Midbrain (tissue), 1 donor: ENCODE results near the gene HHAT.

Experiments
- DNase-seq: peaks from one replicate; lab custom pipeline; 2025; lab: John Stamatoyannopoulos, UW

HHAT gene

DNA sequence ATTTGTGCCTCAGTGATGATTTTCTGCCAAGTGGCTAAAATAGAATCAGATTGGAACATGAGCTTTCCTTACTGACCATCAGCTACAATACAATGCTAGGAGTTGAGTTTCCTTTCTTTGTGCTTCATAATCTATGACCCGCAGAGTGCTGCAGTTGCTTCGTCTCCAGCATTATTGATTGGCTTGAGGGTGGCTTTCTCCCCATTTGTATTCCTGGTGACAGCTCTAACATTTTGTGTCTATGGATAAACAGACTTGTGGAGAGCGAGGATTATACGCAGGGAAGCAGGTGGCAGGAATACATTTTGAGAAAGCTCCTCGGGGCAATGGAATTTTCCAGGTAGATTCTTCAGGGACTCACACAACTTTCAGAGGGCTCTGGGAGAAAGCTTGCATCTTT, 223.2 kb downstream of the HHAT start:
- no peak for DNase-seq

DNA sequence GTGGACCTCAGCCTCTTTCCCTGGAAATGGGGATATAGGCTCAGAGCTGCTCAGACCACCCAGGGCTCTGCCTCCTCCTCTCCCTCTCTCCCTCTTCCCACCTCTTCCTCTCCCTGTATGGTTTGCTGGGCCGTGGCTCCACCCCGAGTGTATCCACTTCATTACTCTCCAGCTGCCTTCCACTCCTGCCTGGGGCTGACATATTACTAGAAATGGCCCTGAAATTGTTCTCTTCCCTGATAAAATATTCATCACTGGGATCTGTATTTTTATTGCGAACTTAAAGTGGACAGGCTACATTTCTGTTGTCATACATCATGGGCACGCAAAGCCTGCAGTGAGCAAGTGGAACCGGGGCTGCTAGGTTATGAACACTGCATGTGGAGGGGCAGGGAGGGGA, 225.0 kb downstream of the HHAT start:
- DNase-seq: no peak

DNA sequence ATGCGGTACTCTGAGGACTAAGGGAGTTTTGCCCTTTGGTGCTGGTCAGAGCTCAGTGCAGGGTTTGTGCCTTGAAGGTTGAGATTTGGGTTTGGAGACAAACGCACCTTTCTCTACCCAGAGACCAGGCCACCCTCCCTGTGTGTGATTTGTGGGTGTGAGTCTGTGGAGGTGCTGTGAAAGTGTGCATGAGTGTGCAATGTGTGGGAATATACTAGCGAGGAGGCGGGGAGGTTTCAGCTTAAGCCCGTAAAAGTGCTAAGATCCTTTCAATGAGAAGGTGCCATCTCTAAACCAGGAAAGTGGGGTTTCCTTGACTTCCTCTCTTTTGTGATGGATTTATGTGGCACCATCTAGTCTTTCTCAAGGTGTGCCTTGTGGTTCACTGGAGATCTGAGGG, 225.7 kb downstream of the HHAT start:
- DNase-seq: no peak

DNA sequence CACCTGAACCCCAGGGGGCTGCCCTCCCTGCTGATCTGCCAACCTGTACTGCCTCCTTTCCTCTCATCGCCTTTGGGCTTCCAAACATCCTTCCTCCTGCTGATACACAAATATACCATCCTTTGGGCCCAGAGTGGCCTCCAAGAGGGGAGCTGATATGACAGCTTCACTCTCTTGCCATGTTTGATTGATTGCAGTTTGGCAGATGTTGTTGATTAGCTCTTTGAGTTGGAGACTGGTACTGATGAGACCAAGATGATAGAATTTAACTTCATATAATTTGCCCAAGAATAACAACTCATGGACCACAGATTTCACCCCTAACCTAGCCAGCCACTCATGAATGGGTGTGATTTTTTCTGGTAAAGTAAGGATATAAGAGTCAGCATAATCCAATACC, 227.8 kb downstream of the HHAT start:
- no peak for DNase-seq

DNA sequence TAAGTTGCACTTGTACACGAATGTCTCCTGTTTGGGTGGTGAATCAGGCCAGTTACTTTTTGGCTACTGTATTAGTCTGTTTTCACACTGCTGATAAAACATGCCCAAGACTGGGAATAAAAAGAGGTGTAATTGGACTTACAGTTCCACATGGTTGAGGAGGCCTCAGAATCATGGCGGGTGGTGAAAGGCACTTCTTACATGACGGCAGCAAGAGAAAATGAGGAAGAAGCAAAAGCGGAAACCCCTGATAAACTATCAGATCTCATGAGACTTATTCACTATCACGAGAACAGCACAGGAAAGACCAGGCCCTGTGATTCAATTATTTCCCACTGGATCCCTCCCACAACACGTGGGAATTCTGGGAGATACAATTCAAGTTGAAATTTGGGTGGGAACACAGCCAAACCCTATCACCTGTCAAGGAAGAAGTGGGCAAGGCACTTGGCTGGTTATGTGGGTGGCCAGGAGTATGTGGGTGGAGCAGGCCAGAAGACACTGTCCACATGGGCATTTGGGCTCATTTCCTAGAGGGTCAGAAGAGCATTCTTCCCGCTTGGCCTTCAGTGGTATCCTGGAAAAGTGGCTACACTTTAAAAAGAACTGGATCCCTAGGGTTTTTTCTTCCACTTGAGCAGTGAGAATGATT, 228.8 kb downstream of the HHAT start:
- no peak for DNase-seq

DNA sequence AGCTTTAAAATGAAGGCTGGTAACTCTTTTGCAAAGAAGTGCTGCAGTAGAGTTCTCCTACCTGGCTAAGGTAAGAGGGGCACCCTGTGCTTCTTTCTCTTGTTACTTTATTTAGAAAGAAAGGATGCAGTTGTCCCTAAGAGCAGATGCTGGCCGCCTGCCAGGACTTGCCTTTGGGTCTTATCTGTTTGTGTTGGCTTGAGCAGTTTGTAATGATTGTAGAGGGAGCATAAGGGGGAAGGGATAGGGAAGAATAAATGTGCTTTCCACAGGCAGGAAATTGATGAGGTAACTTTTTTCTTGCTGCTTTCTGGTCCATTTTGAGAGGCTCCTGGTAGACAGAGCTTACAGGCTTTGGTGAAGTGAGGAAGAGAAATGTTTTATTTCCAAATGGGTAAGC, 229.6 kb downstream of the HHAT start:
- no peak for DNase-seq

DNA sequence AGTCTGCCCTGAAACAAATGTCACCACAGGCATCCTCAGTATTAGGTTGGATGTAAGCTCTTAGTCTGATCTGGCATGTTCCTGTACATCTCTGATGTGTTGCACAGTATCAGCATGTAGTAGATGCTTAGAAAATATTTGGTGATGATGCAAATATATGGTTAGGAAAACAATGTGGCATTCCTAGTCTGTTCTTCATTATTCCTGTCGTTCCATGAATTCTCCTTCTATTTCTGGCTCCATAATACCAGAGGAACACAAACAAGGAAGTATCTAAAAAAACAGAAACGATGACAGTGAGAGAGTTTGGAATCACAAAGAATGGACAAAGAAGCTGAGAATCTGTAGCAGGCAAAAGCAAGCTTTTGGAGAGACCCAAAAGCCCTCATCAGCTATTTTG, 236.6 kb downstream of the HHAT start:
- no peak for DNase-seq

DNA sequence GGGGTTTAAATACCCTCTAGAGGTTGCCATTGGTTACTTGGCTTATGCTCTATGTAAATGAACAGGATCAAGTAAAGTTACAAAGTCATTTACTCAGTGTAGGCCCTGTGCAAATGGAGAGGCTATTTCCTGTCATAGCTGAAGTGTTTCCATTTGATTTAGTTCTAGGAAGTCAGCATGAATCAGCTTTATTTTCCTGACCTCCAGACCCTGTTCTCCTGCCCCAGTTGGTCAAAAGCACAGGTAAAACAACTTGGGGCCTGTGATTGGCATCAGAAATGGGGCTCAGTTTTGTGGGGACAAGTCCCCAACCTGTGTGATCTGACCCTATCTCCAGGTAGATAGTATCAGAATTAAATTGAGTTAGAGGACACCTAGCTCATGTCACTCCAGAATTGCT, 239.9 kb downstream of the HHAT start:
- no peak for DNase-seq

DNA sequence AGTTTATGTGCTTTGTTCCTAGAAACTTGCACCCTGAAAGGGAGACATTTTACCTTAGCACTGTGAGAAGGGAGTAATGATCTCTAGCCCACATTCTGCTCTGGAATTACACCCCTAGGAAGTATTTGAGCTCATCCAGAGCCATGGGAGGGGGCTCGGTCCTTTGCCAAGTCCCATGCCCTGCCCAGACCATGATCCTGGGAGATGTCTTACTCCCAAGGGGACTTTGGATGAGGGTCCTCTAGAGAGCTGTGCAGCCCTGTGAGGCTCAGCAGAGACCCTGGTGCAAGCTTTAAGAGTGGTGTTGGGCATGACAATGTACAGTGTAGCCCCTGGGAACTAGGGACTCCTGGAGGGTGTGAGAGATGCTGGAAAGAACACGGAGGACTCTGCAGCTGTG, 241.4 kb downstream of the HHAT start:
- no peak for DNase-seq

DNA sequence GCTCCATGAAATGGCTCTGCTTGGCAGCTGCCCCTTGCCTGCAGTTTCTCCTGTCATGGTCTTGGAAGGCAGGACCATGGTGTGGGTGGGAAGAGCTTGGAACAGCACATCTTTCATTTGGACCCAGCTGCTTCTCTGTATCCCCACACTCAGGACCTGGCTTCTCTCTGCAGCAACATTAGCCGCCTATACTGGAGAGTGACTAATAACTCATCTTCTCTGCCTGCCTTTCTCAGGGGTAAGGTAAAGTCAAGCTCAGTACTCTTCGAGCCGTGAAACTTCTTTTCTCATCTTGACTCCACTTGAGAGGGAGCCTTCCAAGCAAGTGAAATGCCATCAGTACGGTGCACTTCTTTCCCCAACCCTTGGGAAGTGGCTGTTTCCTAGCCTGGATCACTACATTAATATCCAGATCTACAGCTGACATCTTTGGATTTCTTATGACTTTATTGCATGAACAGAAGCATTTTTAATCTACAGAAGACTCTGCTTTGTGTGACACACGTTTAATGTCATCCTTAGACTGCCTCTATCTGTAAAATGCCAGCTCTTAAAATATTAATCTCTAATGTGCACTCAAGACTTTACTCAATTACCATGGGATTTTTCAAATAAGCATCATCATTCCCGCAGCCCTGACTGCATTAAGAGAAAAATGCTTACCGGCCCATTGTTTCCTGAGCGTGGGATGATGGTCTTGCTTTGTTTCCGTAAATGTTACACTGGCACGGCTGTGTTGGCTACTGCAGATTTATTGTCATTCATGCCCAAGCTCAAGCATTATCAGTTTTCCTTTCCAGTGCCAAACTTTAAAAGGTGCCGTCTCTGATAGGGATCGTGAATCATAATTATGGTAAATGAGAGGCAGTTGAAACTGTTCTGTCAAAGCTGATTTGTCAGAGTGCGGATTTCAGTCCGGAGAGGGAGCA, 242.9 kb downstream of the HHAT start:
- no peak for DNase-seq

DNA sequence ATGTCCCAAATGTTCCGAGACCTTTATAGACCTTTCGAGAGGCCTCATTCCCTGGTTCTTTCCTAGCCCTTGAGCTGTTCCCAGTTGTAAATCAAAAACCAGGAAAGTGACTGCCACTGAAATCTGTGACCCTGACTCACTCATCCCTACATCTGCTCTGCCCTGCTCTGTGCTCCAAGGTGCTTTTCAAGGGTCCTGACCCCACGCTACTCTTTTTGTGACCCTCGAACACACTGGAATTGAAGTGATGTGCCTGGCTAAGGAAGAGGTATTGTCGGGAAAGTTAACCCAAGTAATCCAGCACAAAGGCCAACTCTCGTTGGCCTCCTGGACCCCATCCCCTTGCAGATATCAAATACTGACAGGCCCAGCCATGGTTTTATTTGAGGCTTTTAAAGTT, 244.4 kb downstream of the HHAT start:
- DNase-seq: no peak

DNA sequence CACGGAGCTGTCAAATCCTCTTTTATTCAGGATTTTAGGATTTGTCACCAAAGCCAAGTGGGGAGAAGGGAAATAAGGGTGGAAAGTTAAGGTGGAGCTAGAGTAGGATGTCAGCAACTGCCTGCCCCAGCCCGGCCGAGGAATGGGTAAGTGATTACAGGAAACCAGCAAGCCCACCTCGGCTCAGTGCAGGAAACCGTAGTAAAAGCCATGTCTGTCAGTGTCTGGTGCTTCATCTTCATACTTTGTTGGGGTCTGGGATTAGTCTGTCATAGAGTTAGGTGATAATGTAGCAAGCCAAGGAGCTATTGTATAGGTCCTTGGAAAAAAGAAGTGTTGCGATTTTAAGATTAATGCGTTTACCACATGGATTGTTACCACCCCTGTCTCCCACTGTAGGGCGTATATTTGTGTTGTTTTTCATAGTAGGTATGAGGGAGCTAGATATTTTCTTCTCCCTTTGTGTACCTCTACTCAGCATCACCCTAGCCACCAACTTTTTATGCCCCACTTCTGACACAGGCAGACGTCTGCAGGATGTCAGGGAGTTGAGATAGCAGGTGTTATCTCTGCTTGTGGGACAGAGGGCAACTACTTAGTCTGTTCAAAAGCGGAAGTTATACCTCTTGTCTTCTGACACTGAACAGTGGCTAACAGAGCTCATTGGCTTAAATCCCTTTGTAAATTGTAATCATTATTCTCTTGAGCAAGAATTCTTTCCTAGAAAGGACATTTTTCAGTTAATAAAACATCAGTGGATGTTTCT, 253.7 kb downstream of the HHAT start:
- no peak for DNase-seq

DNA sequence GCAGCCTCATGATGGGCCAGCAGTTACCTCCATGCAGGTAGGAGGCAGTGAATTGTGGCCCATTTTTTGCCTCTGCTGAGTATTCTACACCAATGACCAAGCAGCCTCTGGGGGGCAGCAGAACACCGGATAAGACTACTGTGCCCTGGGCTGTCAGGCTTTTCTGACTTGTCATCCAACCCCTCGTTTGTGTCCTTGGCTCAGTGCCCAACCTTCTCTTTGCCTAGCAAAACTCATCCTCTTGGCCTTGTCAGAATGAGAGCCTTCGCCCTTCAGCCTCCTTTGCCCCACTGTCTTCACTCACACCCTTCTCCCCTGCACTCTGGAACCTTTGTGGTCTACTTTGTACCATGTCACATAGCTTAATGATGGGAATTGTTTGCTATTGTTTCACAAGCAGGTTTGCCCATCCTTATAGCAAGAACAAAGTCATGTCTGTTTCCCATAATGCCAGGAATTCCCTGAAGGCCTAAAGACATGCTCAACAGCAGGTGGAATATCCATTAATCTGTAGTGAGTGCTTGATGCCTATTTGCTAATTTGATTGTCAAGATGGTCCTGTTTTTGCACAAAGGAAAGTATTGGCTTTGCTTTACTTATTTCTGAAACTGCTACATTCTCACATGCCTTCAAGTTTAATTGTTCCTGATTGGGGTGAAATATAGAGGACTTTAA, 255.9 kb downstream of the HHAT start:
- DNase-seq: peak; percentile 90

DNA sequence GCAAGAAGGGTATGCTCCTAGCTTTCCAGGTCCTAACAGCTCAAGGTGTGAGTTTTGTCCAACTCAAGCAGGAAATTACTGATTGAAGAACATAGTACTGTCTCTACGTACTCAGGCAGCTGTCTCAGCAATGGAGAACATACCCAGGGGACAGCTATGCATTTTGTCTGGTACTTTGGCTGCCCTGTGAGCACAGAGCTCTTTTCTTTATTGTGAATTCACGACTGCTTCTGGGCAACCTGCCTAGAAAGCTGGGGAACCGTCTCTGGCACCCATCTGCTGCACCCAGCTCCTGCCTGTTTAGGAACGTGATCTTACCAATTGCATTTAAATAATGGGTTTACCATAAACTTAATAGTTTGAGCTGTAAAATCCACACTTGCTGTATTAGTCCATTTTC, 258.1 kb downstream of the HHAT start:
- DNase-seq: peak; percentile 64

DNA sequence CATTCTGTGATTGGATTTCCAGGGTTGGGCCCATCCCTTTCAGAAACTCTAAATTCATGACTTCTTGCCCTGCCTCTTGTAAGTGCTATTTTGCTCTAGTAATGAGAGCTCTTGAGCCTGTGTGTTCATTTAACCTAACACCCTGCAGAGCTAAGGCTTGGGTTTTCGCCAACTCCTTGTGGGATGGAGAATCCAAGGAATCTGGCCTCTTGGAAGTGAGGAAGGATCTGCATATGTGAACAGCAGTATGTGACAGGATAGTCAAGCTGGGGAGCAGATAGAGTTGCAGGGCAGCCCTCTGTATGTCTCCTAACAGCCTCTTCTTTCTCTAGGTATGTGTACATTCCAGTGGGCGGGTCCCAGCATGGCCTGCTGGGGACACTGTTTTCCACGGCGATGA, 258.9 kb downstream of the HHAT start:
- no peak for DNase-seq

DNA sequence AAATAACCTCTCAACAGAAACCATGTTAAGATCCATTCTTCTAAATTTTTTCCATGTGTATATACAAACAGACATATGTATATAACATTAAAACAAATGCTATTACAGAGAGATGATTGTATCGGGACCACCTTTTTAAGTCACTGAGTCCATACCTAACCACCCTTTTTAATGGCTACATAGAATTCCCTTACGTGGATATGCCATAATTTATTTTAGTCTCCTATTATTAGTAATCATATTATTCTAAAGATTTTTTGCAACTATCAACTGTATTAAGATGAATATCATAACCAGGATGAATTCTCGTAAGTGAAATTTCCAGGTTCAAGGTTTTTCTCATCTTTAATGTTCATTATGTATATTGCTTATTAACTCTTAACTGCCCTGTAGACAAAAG, 259.7 kb downstream of the HHAT start:
- no peak for DNase-seq

DNA sequence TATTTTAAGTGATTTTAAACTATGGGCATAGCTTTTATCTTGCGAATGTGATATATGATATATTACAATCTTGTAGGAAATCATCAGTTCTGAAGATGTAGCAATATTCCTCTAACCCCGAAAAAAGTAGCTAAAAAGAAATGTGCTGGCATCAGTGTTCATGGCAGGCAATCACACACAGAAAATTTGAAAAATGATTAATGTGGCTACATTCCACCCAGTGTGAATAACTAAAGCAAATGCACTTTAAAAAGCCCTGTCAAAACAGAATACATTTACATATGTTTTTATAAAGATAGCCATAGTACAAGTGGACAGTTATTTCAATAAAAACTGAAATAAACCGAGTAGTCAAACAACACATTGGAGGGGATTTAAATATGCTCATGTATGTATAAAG, 260.2 kb downstream of the HHAT start:
- no peak for DNase-seq

DNA sequence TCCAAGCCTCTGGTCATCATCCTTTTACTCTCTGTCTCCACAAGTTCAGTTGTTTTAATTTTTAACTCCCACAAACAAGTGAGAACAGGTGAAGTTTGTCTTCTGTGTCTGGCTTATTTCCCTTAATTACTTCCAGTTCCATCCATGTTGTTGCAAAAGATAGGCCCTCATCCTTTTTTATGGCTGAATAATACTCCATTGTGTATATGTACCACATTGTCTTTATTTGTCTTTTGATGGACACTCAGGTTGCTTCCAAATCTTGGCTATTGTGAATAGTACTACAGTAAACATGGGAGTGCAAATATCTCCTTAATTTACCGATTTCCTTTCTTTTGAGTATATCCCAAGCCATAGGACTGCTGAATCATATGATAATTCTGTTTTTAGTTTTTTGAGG, 262.5 kb downstream of the HHAT start:
- no peak for DNase-seq

DNA sequence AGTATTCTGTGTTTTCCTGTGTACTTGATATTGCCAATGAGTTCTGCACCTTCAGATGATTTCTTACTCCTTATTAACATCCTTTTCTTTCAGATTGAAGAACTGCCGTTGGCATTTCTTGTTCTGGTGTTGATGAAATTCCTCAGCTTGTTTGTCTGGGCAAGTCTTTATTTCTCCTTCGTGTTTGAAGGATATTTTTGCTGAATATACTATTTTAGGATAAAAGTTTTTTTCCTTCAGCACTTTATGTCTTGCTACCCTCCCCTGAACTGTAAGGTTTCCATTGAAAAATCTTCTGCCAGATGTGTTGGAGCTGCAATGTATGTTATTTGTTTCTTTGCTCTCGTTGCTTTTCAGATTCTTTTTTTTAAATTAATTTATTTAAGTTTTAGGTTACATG, 265.9 kb downstream of the HHAT start:
- no peak for DNase-seq

DNA sequence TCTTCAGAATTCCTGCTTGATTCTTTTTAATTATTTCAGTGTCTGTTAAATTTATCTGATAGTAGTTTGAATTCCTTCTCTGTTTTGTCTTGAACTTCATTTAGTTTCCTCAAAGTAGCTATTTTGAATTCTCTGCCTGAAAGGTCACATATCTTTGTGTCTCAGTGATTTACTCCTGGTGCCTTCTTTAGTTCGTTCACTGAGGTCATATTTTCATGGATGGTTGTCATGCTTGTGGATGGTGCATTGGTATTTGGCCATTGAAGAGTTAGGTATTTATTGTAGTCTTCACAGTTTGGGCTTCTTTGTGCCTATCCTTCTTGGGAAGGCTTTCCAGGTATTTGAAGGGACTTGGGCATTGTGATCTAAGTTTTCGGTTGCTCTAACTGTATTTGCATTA, 267.9 kb downstream of the HHAT start:
- no peak for DNase-seq

DNA sequence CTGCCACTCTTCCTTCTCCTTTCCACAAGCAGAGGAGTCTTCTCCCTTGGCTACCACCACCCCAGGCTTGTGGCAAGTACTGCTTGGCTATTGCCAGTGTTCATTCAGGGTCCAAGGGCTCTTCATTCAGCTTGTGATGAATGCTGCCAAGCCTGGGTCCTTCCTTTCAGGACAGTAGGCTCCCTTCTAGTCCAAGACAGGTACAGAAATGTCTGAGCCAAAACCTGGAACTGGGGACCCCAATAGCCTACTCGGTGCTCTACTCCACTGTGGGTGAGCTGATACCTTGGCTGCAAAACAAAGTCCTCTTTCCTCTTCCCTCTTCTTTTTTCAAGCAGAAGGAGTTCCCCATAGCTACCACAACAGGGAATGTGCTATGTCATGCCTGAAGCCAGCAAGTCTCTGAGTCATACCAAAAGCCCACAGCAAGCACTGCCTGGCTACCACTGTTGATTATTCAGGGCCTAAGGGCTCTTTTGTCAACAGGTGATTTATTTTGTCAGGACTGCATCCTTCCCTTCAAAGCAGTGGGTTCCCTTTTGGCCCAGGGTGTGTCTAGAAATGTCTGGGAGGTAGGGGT, 268.9 kb downstream of the HHAT start:
- no peak for DNase-seq

DNA sequence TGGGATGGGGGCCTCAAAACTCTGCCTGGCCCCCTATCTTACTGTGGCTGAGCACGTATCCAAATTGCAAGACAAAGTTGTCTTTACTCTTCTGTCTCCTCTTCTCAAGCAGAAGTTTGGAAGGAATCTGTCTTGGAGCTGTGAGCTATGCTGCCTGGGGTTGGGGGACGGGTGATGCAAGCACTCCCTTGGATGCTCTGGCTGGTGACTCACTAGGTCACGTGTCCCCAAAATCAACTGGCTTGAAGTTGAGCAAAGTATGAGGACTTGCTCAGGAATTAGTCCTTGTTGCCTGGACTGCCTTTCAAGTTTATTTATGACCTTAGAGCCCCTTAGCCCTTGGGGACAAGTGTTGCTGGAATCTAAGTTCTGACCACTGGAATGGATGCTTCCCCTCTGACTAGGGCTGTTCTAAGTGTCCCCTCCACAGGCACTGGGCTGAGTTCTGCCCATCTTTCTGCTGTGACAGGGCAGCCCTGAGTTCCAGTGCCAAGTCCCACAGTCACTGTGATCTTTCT, 269.5 kb downstream of the HHAT start:
- DNase-seq: no peak
